ENCODE results near the gene MEX3D. TPM values are rescaled to one million over a fixed set of nuclear protein-coding genes. Genes with fewer than 3 reads are reported as not detected.

MEX3D gene
- total RNA-seq, 1 experiment from 2014 or later: 69.2 TPM

DNA sequence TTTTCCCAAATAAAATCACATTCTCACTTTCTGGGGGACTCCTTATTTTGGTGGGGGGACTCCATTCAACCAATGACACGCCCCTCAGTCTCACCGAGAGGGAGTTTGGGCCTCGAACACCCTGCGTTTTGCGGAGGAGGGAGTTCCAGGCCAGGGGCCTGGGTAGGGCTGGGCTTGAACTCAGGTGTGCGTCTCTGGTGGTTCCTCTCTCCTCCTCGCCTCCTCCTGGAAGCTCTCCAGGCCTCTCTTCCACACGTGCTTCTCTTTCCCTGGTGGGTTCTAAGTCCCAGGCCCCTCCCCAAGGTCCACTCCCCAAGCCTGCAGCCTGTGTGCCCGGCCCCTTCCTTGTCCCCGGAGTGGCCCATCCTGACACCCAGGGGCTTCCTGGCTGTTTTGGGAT, 14.7 kb downstream of the MEX3D start:
- H3K4me2 ChIP-seq (ENCODE audit: low read length): no peak overlapping the region
- H2AFZ ChIP-seq (ENCODE audit: low read depth, low read length, poor library complexity, severe bottlenecking): no peak overlapping the region
- no peak overlapping the region for H3K4me3 ChIP-seq (replicated peaks in 1 of 2; ENCODE audit: low read depth in 1 of 2, low read length in 2 of 2)
- no TSS peak for BruUV-seq (replicated peaks)
- ChIA-PET RAD21 (ENCODE audit: low non-redundant PET in 1 of 2, low total read pairs in 2 of 2, uncharacterized antibody in 2 of 2, unreplicated experiment in 2 of 2) (no interaction called here), POLR2A (no interaction called here), CTCF (no interaction called here)
- no peak for DNase-seq (ENCODE audit: low read depth, low spot score)
- no peak for ATAC-seq
- no peaks in the 10 kb centered on the region for H3K4me1 ChIP-seq (ENCODE audit: control insufficient read depth in 1 of 2, insufficient read depth in 2 of 2, low read length in 2 of 2)
- H3K9me3 ChIP-seq (ENCODE audit: control insufficient read depth in 1 of 2, insufficient read depth in 1 of 2, low read depth in 1 of 2, low read length in 2 of 2): no peaks in the 10 kb centered on the region; a peak in 1 of 4 replicates
- 0 out of 2 replicates have a peak, but pooled peaks have one; percentile 19 for TF ChIP-seq POLR2AphosphoS5 (IDR thresholded peaks at IDR 0.05; ENCODE audit: low read depth, low read length)
- TF ChIP-seq CEBPB (IDR thresholded peaks at IDR 0.05; ENCODE audit: low read depth): no peak
- H3K9ac ChIP-seq (ENCODE audit: low read length): no peak overlapping the region
- no peaks in the 10 kb centered on the region for H3K27me3 ChIP-seq (ENCODE audit: insufficient read depth, low read length)
- intact Hi-C loops (cut with micrococcal nuclease): no loop called here
- no peak overlapping the region for H3K27ac ChIP-seq (ENCODE audit: low read depth, low read length)
- no peaks in the 10 kb centered on the region for H3K9me2 ChIP-seq (ENCODE audit: insufficient read depth)
- no peaks in the 10 kb centered on the region for H4K20me1 ChIP-seq (ENCODE audit: insufficient read depth)
- no peaks in the 10 kb centered on the region for H3K79me2 ChIP-seq (ENCODE audit: insufficient read depth, low read length)
- peaks cover 0 to 9% of the 10 kb centered on the region in 2 experiments; a peak in 1 of 4 replicates for H3K36me3 ChIP-seq (ENCODE audit: control insufficient read depth in 1 of 2, insufficient read depth in 2 of 2, low read length in 2 of 2)

DNA sequence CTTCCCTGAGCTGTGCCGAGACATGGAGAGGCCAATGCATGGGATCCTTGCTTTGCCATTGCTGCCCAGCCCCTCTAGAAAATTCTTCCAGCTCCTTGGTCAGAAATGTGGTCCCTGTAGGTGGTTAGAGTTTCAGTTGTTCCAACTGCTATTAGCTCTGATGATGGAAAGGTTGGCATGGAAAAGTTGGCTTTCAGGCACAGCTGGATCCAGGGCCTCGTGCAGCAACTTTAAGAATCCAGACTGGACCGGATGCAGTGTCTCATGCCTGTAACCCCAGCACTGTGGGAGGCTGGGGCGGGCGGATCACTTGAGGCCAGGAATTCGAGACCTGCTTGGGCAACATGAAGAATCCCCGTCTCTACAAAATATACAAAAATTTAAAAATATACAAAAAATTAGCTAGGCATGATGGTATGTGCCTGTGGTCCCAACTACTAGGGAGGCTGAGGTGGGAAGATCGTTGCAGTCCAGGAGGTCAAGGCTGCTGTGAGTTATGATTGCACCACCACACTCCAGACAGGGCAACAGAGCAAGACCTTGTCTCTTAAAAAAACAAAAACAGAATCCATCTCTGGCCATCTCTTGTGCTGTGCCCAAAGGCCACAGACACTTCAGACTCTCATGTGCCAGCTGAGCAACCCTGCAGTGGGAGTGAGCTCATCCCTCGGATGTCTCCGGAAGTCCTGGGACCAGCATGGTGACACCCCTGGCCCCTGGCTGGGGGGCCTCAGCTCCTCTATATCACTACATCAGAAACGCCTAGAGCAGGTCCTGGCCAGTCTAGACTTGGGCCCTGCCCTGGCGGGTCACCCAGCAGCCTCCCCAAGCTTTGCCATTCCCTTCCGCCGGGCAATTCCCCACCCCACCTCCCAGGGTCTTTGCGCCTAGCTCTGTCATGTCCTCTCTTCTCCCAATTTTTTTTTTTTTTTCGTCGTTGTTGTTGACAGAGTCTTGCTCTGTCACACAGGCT, 16.8 kb downstream of the MEX3D start:
- POLR2A ChIA-PET: no interaction called here
- H3K9me2 ChIP-seq (ENCODE audit: insufficient read depth): no peaks in the 10 kb centered on the region
- no peak for ATAC-seq

More for the DNA sequence above, 16.8 kb downstream of the MEX3D start:
- TF ChIP-seq, protein P1, sequence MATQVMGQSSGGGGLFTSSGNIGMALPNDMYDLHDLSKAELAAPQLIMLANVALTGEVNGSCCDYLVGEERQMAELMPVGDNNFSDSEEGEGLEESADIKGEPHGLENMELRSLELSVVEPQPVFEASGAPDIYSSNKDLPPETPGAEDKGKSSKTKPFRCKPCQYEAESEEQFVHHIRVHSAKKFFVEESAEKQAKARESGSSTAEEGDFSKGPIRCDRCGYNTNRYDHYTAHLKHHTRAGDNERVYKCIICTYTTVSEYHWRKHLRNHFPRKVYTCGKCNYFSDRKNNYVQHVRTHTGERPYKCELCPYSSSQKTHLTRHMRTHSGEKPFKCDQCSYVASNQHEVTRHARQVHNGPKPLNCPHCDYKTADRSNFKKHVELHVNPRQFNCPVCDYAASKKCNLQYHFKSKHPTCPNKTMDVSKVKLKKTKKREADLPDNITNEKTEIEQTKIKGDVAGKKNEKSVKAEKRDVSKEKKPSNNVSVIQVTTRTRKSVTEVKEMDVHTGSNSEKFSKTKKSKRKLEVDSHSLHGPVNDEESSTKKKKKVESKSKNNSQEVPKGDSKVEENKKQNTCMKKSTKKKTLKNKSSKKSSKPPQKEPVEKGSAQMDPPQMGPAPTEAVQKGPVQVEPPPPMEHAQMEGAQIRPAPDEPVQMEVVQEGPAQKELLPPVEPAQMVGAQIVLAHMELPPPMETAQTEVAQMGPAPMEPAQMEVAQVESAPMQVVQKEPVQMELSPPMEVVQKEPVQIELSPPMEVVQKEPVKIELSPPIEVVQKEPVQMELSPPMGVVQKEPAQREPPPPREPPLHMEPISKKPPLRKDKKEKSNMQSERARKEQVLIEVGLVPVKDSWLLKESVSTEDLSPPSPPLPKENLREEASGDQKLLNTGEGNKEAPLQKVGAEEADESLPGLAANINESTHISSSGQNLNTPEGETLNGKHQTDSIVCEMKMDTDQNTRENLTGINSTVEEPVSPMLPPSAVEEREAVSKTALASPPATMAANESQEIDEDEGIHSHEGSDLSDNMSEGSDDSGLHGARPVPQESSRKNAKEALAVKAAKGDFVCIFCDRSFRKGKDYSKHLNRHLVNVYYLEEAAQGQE (IDR thresholded peaks at IDR 0.05; ENCODE audit: low read depth): no peak
- TF ChIP-seq JUND (IDR thresholded peaks at IDR 0.05) (no peak), SIN3A (IDR thresholded peaks at IDR 0.05; ENCODE audit: low read depth) (no peak), EZH2phosphoT487 (IDR thresholded peaks at IDR 0.05; ENCODE audit: borderline replicate concordance) (no peak), POLR2AphosphoS5 (IDR thresholded peaks at IDR 0.05; ENCODE audit: low read depth, low read length) (no peak), FOSL1 (IDR thresholded peaks at IDR 0.05; ENCODE audit: low read depth) (no peak), EZH2 (IDR thresholded peaks at IDR 0.05) (no peak), ATF3 (IDR thresholded peaks at IDR 0.05) (no peak)
- intact Hi-C loops (cut with micrococcal nuclease): no loop called here
- Histone ChIP-seq H2AFZ (ENCODE audit: low read depth, low read length, poor library complexity, severe bottlenecking) (no peak overlapping the region), H3K36me3 (ENCODE audit: control insufficient read depth in 1 of 2, insufficient read depth in 2 of 2, low read length in 2 of 2) (peaks cover 0 to 2% of the 10 kb centered on the region in 2 experiments; a peak in 1 of 4 replicates), H4K20me1 (ENCODE audit: insufficient read depth) (no peaks in the 10 kb centered on the region), H3K4me3 (replicated peaks in 1 of 2; ENCODE audit: low read depth in 1 of 2, low read length in 2 of 2) (no peak overlapping the region), H3K4me2 (ENCODE audit: low read length) (no peak overlapping the region), H3K79me2 (ENCODE audit: insufficient read depth, low read length) (no peaks in the 10 kb centered on the region), H3K9ac (ENCODE audit: low read length) (no peak overlapping the region), H3K4me1 (ENCODE audit: control insufficient read depth in 1 of 2, insufficient read depth in 2 of 2, low read length in 2 of 2) (peaks cover 8 to 15% of the 10 kb centered on the region in 2 experiments), H3K9me3 (ENCODE audit: control insufficient read depth in 1 of 2, insufficient read depth in 1 of 2, low read depth in 1 of 2, low read length in 2 of 2) (no peaks in the 10 kb centered on the region; a peak in 1 of 4 replicates), H3K27ac (ENCODE audit: low read depth, low read length) (no peak overlapping the region), H3K27me3 (ENCODE audit: insufficient read depth, low read length) (no peaks in the 10 kb centered on the region)
- no TSS peak for BruUV-seq (replicated peaks)
- RAD21 ChIA-PET (ENCODE audit: low non-redundant PET in 1 of 2, low total read pairs in 2 of 2, uncharacterized antibody in 2 of 2, unreplicated experiment in 2 of 2): no interaction called here
- no peak for DNase-seq (ENCODE audit: low read depth, low spot score)
- CTCF ChIA-PET: no interaction called here

Measured in HCT116 (cell line).